Psoas muscle (tissue), 8 donors: ENCODE results near the gene TARS2. TPM values are rescaled to one million over a fixed set of nuclear protein-coding genes. Genes with fewer than 3 reads are reported as not detected.

Experiments
- ATAC-seq, 4 donors: fragments of 200-7000 bp; cut with Tn5 transposase; one replicate each; pipeline ENCODE4 v1.9.1; 2020; ENCODE audit warnings: moderate library complexity in 3 of 4, mild to moderate bottlenecking in 2 of 4
- DNase-seq, 2 donors: peaks; one replicate each; pipeline ENCODE4 v3.0.0-alpha.2; 2020
- H3K27ac ChIP-seq: fragments of 200-600 bp; one replicate; pipeline ENCODE4 v1.8.0; 2022
- H3K27me3 ChIP-seq, 3 donors: fragments of 200-600 bp in 1 of 3; one replicate each; pipeline versions ENCODE4 v1.6.1 to v1.8.0; 2013 to 2022; ENCODE audit warnings: low read length in 2 of 3, mild to moderate bottlenecking in 2 of 3, moderate library complexity in 1 of 3; ENCODE audit not compliant: insufficient read depth in 3 of 3
- H3K36me3 ChIP-seq, 2 donors: fragments of 200-600 bp in 1 of 2; one replicate each; pipeline versions ENCODE4 v1.6.1 to v1.8.0; 2013 to 2022; ENCODE audit warnings: low read depth in 1 of 2, mild to moderate bottlenecking in 1 of 2, moderate library complexity in 1 of 2; ENCODE audit not compliant: insufficient read depth in 1 of 2
- H3K4me1 ChIP-seq: fragments of 200-600 bp; one replicate; pipeline ENCODE4 v1.8.0; 2022
- H3K4me3 ChIP-seq: fragments of 200-600 bp; one replicate; pipeline ENCODE4 v1.8.0; 2022; ENCODE audit warnings: mild to moderate bottlenecking
- H3K9me3 ChIP-seq: fragments of 200-600 bp; one replicate; pipeline ENCODE4 v1.8.0; 2022
- WGBS, 3 donors: extraction: QIAGEN DNeasy Blood & Tissue Kit; methylation state at CpG; one replicate each; pipeline versions ENCODE4 v1.1.6 to v1.1.7; 2013; 5-methylcytosine and 5-hydroxymethylcytosine counted together
- intact Hi-C, 2 donors: fragments of 100-400 bp; cut with DNase I; formaldehyde crosslinking; loops; one replicate each; pipeline versions ENCODE4 v1.11.0 to v1.14.2; 2022
- polyA plus RNA-seq, 3 donors: library from polyadenylated mRNA; stranded (reverse); fragments of 200-250 nt; gene quantifications; one replicate each; pipeline ENCODE4 v1.2.3, GENCODE V29; 2013
- total RNA-seq, 4 donors: library from RNA; stranded (reverse); fragmentation: NEBNext Ultra II Directional in 2 of 4; extraction: Animal tissue kit (Norgen Biotek cat#: 25700) in 2 of 4; gene quantifications; one replicate each; pipeline versions ENCODE4 v1.2.1 to v1.2.4, GENCODE V29; 2021 to 2023
- TF ChIP-seq, protein P1 (sequence below): fragments of 200-600 bp; IDR thresholded peaks from one replicate; pipeline ENCODE4 v1.8.0; 2022; ENCODE audit warnings: antibody characterized with exemption
- donor health status: healthy with polysubstance abuse.
- donor health status: DM: no; HTN: no; CAD: no; lungs with moderate emphysema.
- donor health status: Bipolar disorder and iron deficiency.
- donor health status: healthy.
- donor health status: DM: yes; HTN: yes; CAD: no.
- donor health status: DM: no; HTN: no; CAD: no.
- donor health status: DM: no; HTN: no; CAD: no.
- donor health status: DM: yes; HTN: yes; CAD: no.

The TARS2 gene
- total and polyA plus RNA-seq, 7 donors, result 9.6 to 44.5 (median 24.0) TPM

DNA sequence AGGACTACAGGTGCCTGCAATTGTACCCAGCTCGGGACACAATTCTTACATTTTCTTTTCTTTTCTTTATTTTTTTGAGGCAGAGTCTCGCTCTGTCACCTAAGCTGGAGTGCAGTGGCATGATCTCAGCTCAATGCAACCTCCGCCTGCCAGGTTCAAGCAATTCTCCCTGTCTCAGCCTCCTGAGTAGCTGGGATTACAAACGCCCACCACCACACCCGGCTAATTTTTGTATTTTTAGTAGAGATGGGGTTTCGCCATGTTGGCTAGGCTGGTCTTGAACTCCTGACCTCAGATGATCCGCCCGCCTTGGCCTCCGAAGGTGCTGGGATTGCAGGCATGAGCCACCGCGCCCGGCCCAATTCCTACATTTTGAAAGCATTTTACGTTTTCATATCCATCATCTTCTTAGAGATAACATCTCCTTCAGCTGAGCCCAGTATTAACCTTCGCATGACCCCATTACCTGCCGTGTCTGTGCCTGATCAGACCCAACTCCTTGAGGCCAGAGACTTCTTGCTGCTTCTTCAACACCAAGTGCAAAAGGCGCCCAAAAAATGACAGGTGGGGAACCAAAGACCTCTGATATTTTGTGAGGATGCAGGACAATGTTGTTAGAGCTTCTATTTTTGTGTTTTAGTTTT is 59.2 kb downstream of the TARS2 start:
- intact Hi-C loops, result no loop called here

GRCh38 chr1:150548324-150548631 is 61.1 kb downstream of the TARS2 start:
- Histone ChIP-seq H3K9me3 (no peaks in the 10 kb centered on the region), H3K27me3 (no peaks in the 10 kb centered on the region), H3K36me3 (no peaks in the 10 kb centered on the region), H3K4me3 (peak overlapping the region; percentile 66), H3K27ac (peak overlapping the region; percentile 78), H3K4me1 (peaks cover 10% of the 10 kb centered on the region)
- 48 to 54% (median 48%) methylated on average over 4 of the region's 4 CpGs for WGBS, 3 donors
- DNase-seq (no peak), ATAC-seq (no peak)
- intact Hi-C loops, result no loop called here
- TF ChIP-seq, protein P1, sequence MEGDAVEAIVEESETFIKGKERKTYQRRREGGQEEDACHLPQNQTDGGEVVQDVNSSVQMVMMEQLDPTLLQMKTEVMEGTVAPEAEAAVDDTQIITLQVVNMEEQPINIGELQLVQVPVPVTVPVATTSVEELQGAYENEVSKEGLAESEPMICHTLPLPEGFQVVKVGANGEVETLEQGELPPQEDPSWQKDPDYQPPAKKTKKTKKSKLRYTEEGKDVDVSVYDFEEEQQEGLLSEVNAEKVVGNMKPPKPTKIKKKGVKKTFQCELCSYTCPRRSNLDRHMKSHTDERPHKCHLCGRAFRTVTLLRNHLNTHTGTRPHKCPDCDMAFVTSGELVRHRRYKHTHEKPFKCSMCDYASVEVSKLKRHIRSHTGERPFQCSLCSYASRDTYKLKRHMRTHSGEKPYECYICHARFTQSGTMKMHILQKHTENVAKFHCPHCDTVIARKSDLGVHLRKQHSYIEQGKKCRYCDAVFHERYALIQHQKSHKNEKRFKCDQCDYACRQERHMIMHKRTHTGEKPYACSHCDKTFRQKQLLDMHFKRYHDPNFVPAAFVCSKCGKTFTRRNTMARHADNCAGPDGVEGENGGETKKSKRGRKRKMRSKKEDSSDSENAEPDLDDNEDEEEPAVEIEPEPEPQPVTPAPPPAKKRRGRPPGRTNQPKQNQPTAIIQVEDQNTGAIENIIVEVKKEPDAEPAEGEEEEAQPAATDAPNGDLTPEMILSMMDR, result no peak

More for the DNA sequence above, 59.2 kb downstream of the TARS2 start:
- no peaks in the 10 kb centered on the region for H3K9me3 ChIP-seq
- no peak for ATAC-seq
- no peak for DNase-seq
- TF ChIP-seq, protein P1, result no peak
- H3K27ac ChIP-seq, result no peak overlapping the region
- peaks cover 5% of the 10 kb centered on the region for H3K4me1 ChIP-seq
- H3K36me3 ChIP-seq, result no peaks in the 10 kb centered on the region
- H3K4me3 ChIP-seq, result no peak overlapping the region
- WGBS, 3 donors, result 86 to 92% (median 90%) methylated on average over 13 to 16 of the region's 16 CpGs
- no peaks in the 10 kb centered on the region for H3K27me3 ChIP-seq

- peak; percentile 55 to 79 (median 75) for ATAC-seq
- WGBS, 3 donors, result 0% methylated on average over 39 to 91 of the region's 91 CpGs
- Histone ChIP-seq H3K4me1 (peaks cover 10% of the 10 kb centered on the region), H3K4me3 (peak within 1 kb of the TSS; percentile 66), H3K27me3 (no peaks in the 10 kb centered on the region), H3K36me3 (no peaks in the 10 kb centered on the region), H3K9me3 (no peaks in the 10 kb centered on the region), H3K27ac (peak within 1 kb of the TSS; percentile 78)
- intact Hi-C loops, result no loop called here
- TF ChIP-seq, protein P1, result no peak
- peak; percentile 75 to 87 for DNase-seq
These were observed 61.6 kb downstream of the TARS2 start, which contains the start of gene ADAMTSL4 for GRCh38 chr1:150548632-150549495. Gene ADAMTSL4 (plus strand): TSS chr1:150549408. CDS start chr1:150552289, 2,881 bp downstream.

GRCh38 chr1:150549496-150550221 is 62.4 kb downstream of the TARS2 start:
- intact Hi-C loops, result no loop called here
- WGBS, 3 donors, result 7 to 14% (median 7%) methylated on average over 21 to 43 of the region's 43 CpGs
- ATAC-seq, result peak; percentile 10 to 44 (median 20)

More at GRCh38 chr1:150549496-150550221, 62.4 kb downstream of the TARS2 start:
- DNase-seq, result peak; percentile 60 to 76
- H3K36me3 ChIP-seq, result no peaks in the 10 kb centered on the region
- peak overlapping the region; percentile 78 for H3K27ac ChIP-seq
- no peaks in the 10 kb centered on the region for H3K27me3 ChIP-seq
- TF ChIP-seq, protein P1, result no peak
- H3K4me1 ChIP-seq, result peaks cover 10% of the 10 kb centered on the region
- H3K9me3 ChIP-seq, result no peaks in the 10 kb centered on the region
- peak overlapping the region; percentile 66 for H3K4me3 ChIP-seq
